ENCODE data around the gene RAB40B. TPM values are rescaled to one million over a fixed set of nuclear protein-coding genes. Genes with fewer than 3 reads are reported as not detected.

The RAB40B gene
- total and polyA plus RNA-seq, 4 donors: 2.9 to 12.1 (median 10.5) TPM

GRCh38 chr17:82710499-82711232 lies 12.2 kb upstream of the RAB40B start:
- Histone ChIP-seq H3K36me3 (ENCODE audit: control insufficient read depth in 4 of 4, insufficient read depth in 3 of 4, low read depth in 1 of 4, low read length in 3 of 4) (no peaks in the 10 kb centered on the region), H3K4me1 (ENCODE audit: control insufficient read depth in 4 of 4, insufficient read depth in 4 of 4, low read length in 3 of 4) (peaks cover under 1 to 4% (median 1%) of the 10 kb centered on the region in 4 donors), H3K27ac (ENCODE audit: low read depth in 1 of 2, low read length in 2 of 2) (no peak overlapping the region), H3K4me3 (ENCODE audit: low read depth in 1 of 3, low read length in 3 of 3) (no peak overlapping the region), H3K27me3 (ENCODE audit: control insufficient read depth in 4 of 4, insufficient read depth in 4 of 4, low read length in 3 of 4) (no peaks in the 10 kb centered on the region), H3K9me3 (ENCODE audit: control insufficient read depth in 4 of 4, low read length in 3 of 4) (no peaks in the 10 kb centered on the region), H3K9ac (ENCODE audit: low read depth in 1 of 2, low read length in 2 of 2) (no peak overlapping the region)
- WGBS: 77% methylated on average over 29 of the region's 29 CpGs
- TF ChIP-seq FOXA1 (IDR thresholded peaks at IDR 0.05): no peak
- TF ChIP-seq YY1 (IDR thresholded peaks at IDR 0.05): no peak
- no peak for TF ChIP-seq ATF3 (IDR thresholded peaks at IDR 0.05)
- TF ChIP-seq, protein P1, sequence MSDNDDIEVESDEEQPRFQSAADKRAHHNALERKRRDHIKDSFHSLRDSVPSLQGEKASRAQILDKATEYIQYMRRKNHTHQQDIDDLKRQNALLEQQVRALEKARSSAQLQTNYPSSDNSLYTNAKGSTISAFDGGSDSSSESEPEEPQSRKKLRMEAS (IDR thresholded peaks at IDR 0.05): no peak
- no peak for TF ChIP-seq RXRA (IDR thresholded peaks at IDR 0.05)
- TF ChIP-seq HNF4A (conservative IDR thresholded peaks at IDR 0.05): no peak
- TF ChIP-seq FOXA2 (IDR thresholded peaks at IDR 0.05): no peak
- TF ChIP-seq HNF4G (IDR thresholded peaks at IDR 0.05): no peak
- TF ChIP-seq NR2F2 (IDR thresholded peaks at IDR 0.05): no peak
- no peak for TF ChIP-seq TAF1 (conservative IDR thresholded peaks at IDR 0.05)
- no peak for TF ChIP-seq SP1 (IDR thresholded peaks at IDR 0.05)
- no peak for TF ChIP-seq REST (IDR thresholded peaks at IDR 0.05)
- no peak for TF ChIP-seq JUND (IDR thresholded peaks at IDR 0.05)
- TF ChIP-seq RAD21 (IDR thresholded peaks at IDR 0.05): no peak
- TF ChIP-seq EGR1 (IDR thresholded peaks at IDR 0.05; ENCODE audit: low read depth in 2 of 2): no peak
- DNase-seq (ENCODE audit: low spot score): no peak

DNA sequence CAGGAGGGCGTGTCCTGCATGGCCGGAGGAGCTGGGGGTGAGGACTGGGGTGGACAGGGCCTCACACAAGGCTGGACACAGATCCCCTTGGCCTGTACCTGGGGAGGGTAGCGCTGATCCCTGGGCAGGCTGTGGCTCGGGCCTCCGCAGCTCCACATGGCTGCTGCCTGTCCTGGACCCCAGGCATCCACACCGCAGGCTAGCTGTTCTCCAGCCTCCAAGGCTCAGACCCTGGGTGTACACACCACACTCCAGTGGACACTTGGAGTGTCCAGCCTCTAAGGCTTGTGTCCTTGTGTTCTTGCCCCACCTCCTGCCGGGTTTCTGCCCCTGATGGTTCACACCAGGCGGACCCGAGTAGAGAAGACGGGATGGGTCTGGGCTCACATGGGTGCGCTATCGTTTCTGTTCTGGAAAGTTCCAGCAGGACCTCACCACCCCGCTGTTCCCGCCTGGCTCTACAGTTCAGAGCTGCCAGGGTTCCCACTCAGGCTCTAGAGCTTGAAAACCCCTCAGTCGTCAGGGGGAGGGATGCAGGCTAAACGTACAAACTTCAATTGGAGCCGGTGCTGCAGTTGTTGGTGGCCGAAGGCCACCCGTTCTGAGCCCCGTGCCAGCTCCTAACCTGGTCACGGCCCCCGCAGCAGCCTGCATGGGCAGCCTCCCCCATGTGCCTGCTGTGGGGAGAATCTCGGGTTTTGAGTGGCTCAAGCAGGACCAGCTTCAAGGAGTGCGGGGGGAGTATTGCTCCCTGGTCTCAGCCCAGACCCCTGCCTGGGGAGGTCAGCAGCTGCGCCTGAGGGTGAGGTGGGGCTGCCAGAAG lies 11.4 kb upstream of the RAB40B start:
- H3K36me3 ChIP-seq (ENCODE audit: control insufficient read depth in 4 of 4, insufficient read depth in 3 of 4, low read depth in 1 of 4, low read length in 3 of 4): no peaks in the 10 kb centered on the region
- DNase-seq (ENCODE audit: low spot score): no peak
- no peaks in the 10 kb centered on the region for H3K27me3 ChIP-seq (ENCODE audit: control insufficient read depth in 4 of 4, insufficient read depth in 4 of 4, low read length in 3 of 4)
- H3K9me3 ChIP-seq (ENCODE audit: control insufficient read depth in 4 of 4, low read length in 3 of 4): no peaks in the 10 kb centered on the region
- 89% methylated on average over 25 of the region's 25 CpGs for WGBS
- H3K27ac ChIP-seq (ENCODE audit: low read depth in 1 of 2, low read length in 2 of 2): no peak overlapping the region
- peaks cover 0 to under 1% (median under 1%) of the 10 kb centered on the region in 4 donors for H3K4me1 ChIP-seq (ENCODE audit: control insufficient read depth in 4 of 4, insufficient read depth in 4 of 4, low read length in 3 of 4)
- H3K9ac ChIP-seq (ENCODE audit: low read depth in 1 of 2, low read length in 2 of 2): no peak overlapping the region
- no peak overlapping the region for H3K4me3 ChIP-seq (ENCODE audit: low read depth in 1 of 3, low read length in 3 of 3)
- TF ChIP-seq ATF3 (IDR thresholded peaks at IDR 0.05) (no peak), TAF1 (conservative IDR thresholded peaks at IDR 0.05) (no peak), RAD21 (IDR thresholded peaks at IDR 0.05) (no peak), YY1 (IDR thresholded peaks at IDR 0.05) (no peak), CTCF (IDR thresholded peaks at IDR 0.05; ENCODE audit: low read depth, low read length, missing input control) (no peak), ZBTB33 (IDR thresholded peaks at IDR 0.05) (no peak), FOXA2 (IDR thresholded peaks at IDR 0.05) (no peak), NR2F2 (IDR thresholded peaks at IDR 0.05) (no peak), FOXA1 (IDR thresholded peaks at IDR 0.05) (no peak), REST (IDR thresholded peaks at IDR 0.05) (no peak), JUND (IDR thresholded peaks at IDR 0.05) (no peak)
- TF ChIP-seq, protein P1 (IDR thresholded peaks at IDR 0.05): no peak

Data from liver (tissue), 9 donors.